Bronchial epithelial cell (primary cell): ENCODE results near the gene FAM193A. TPM values are rescaled to one million over a fixed set of nuclear protein-coding genes. Genes with fewer than 3 reads are reported as not detected.
"Not testable (repeated sequence)": the region's sequence is repeated elsewhere in the genome, so short reads cannot be mapped to it uniquely, and the experiment has no call there.

Source experiments
- DNase-seq: peaks from one replicate; pipeline ENCODE4 v3.0.0-alpha.2; 2010; ENCODE audit warnings: low read depth
- FAIRE-seq: peaks from 2 replicates; lab custom pipeline; 2011; peaks lifted over from hg19 to GRCh38; lab: Jason Lieb, UNC
- H3K27me3 ChIP-seq: 2 replicates; pipeline ENCODE4 v1.5.1; 2011; ENCODE audit warnings: low read length; ENCODE audit not compliant: control insufficient read depth, insufficient read depth
- H3K36me3 ChIP-seq: 2 replicates; pipeline ENCODE4 v1.5.1; 2011; ENCODE audit warnings: low read length; ENCODE audit not compliant: control insufficient read depth, insufficient read depth
- H3K4me3 ChIP-seq: 2 replicates; pipeline ENCODE4 v1.5.1; 2011; ENCODE audit warnings: mild to moderate bottlenecking, low read depth, low read length, control low read depth
- CTCF ChIP-seq: IDR thresholded peaks from 2 replicates; pipeline ENCODE4 v1.5.1; 2011; ENCODE audit warnings: mild to moderate bottlenecking, moderate library complexity, low read length, control low read depth, inconsistent platforms; ENCODE audit not compliant: insufficient read depth, severe bottlenecking
- total RNA-seq: library from RNA; depleted of rRNA; stranded (reverse); fragments of >200 nt; gene quantifications from 2 replicates; pipeline ENCODE4 v1.2.1, GENCODE V29; 2014

FAM193A gene
- total RNA-seq, 1 donor from 2014 or later = 6.6 TPM

- H3K36me3 ChIP-seq = peaks cover 5% of the 10 kb centered on the region
- no peaks in the 10 kb centered on the region for H3K27me3 ChIP-seq
- no peak for FAIRE-seq
- TF ChIP-seq CTCF = no peak
- H3K4me3 ChIP-seq = no peak overlapping the region
- DNase-seq = no peak
Observed at GRCh38 chr4:2722033-2722432, 185.6 kb downstream of the FAM193A start.

GRCh38 chr4:2723751-2724150, 187.3 kb downstream of the FAM193A start:
- FAIRE-seq (no peak), DNase-seq (no peak)
- no peak for TF ChIP-seq CTCF
- Histone ChIP-seq H3K27me3 (no peaks in the 10 kb centered on the region), H3K4me3 (no peak overlapping the region), H3K36me3 (peaks cover 5% of the 10 kb centered on the region)

DNA sequence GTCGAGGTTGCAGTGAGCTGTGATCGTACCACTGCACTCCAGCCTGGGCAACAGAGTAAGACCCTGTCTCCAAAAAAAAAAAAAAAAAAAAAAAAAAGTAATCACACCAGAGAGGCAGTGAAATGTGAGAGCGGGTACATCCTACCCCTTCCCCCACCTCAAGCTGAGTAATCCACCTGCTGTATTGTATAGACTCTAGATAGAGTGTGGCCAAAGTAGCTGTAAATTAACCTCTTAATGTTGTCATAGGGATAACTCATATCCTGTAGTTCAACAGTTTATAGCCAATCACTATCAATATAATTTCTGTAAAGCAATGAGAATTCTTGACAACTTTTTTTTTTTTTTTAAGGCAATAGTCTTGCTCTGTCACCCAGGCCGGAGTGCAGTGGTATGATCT, 188.9 kb downstream of the FAM193A start:
- Histone ChIP-seq H3K4me3 (no peak overlapping the region), H3K27me3 (no peaks in the 10 kb centered on the region), H3K36me3 (peaks cover 6% of the 10 kb centered on the region)
- FAIRE-seq = no peak
- TF ChIP-seq CTCF = no peak
- DNase-seq = no peak

- H3K4me3 ChIP-seq, FAIRE-seq, DNase-seq, H3K27me3 ChIP-seq, H3K36me3 ChIP-seq: not testable (repeated sequence)
Observed at GRCh38 chr4:2726881-2727280, 190.4 kb downstream of the FAM193A start.

GRCh38 chr4:2728221-2728620, 191.8 kb downstream of the FAM193A start:
- DNase-seq = no peak
- Histone ChIP-seq H3K27me3 (no peaks in the 10 kb centered on the region), H3K36me3 (peaks cover 14% of the 10 kb centered on the region), H3K4me3 (no peak overlapping the region)
- no peak for FAIRE-seq
- no peak for TF ChIP-seq CTCF

DNA sequence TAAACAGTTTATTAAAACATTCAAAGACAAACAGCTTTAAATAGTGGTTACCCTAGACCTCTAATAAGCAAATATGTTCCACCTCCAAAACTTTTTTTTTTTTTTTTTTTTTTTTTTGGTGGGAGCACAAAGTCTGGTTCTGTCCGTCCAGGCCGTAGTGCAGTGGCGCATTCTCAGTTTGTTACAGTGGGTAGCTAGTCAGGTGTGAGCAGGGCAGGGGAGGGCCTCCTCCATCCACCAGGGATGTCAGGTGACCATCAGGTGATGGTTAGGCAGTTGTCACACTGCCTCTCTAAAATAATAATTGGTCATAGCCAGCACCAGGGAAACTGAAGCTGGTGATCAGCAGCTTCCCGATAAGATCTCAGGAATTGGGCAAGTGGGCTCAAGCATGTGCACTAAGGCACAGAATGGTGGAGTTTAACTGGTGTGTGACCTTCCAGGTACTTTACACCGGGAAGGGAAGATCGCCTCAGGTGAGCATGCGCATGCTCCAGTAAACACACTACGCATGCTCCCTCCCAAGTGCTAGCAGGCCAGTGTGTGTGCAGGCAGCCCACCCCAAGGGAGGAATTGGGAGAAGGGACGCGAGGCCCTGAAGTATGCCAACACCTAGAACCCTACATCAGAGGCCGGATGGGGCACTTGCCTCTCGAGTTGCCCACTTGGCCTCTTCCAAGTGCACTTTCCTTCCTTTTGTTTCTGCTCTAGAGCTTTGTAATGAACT, 192.5 kb downstream of the FAM193A start:
- FAIRE-seq = no peak

More for the DNA sequence above, 192.5 kb downstream of the FAM193A start:
- no peak for TF ChIP-seq CTCF
- DNase-seq = no peak
- H3K27me3 ChIP-seq = no peaks in the 10 kb centered on the region
- H3K4me3 ChIP-seq = no peak overlapping the region
- peaks cover 14% of the 10 kb centered on the region for H3K36me3 ChIP-seq
